BLaER1 treated with 17β-estradiol and CSF1 and Interleukin-3, amounts not matched to agents 10 nM and 100 nM (cell line): ENCODE data around the gene ALG11.

Experiments used
- H3K27ac ChIP-seq, 11 experiments: shearing (Covaris generic); formaldehyde crosslinking; 2 replicates each; pipeline ENCODE4 v1.8.1; 2022
- H3K27me3 ChIP-seq, 11 experiments: shearing (Covaris generic); formaldehyde crosslinking; 2 replicates each; pipeline ENCODE4 v1.8.1; 2022
- H3K36me3 ChIP-seq, 11 experiments: shearing (Covaris generic); formaldehyde crosslinking; 2 replicates each; pipeline ENCODE4 v1.8.1; 2022
- H3K4me1 ChIP-seq, 10 experiments: shearing (Covaris generic); formaldehyde crosslinking; 2 replicates each; pipeline ENCODE4 v1.8.1; 2022
- H3K4me2 ChIP-seq, 11 experiments: shearing (Covaris generic); formaldehyde crosslinking; 2 replicates each; pipeline ENCODE4 v1.8.1; 2022
- H3K4me3 ChIP-seq, 10 experiments: shearing (Covaris generic); formaldehyde crosslinking; 2 replicates each; pipeline ENCODE4 v1.8.1; 2022
- H3K9ac ChIP-seq, 11 experiments: shearing (Covaris generic); formaldehyde crosslinking; 2 replicates each; pipeline ENCODE4 v1.8.1; 2022
- H3K9me3 ChIP-seq, 11 experiments: shearing (Covaris generic); formaldehyde crosslinking; replicated peaks in 1 of 11; 2 replicates each; pipeline ENCODE4 v1.8.1; 2022
- H4K20me1 ChIP-seq, 11 experiments: shearing (Covaris generic); formaldehyde crosslinking; 2 replicates each; pipeline ENCODE4 v1.8.1; 2022
- Cebpa-rat ChIP-seq, 11 experiments: shearing (Covaris generic); IDR thresholded peaks; 2 replicates each; pipeline ENCODE4 v1.8.1; 2022

ALG11 gene

GRCh38 chr13:52004511-52005170, 7.6 kb upstream of the ALG11 start:
- Histone ChIP-seq H3K27me3 (peaks cover 7 to 18% (median 14%) of the 10 kb centered on the region in 11 experiments), H3K4me2 (no peak overlapping the region), H3K9me3 (no peaks in the 10 kb centered on the region), H3K4me3 (no peak overlapping the region), H3K27ac (no peak overlapping the region), H4K20me1 (no peaks in the 10 kb centered on the region), H3K36me3 (no peaks in the 10 kb centered on the region), H3K4me1 (no peaks in the 10 kb centered on the region), H3K9ac (no peak overlapping the region)
- TF ChIP-seq Cebpa-rat (IDR thresholded peaks at IDR 0.05): no peak

GRCh38 chr13:52005841-52006522, 6.2 kb upstream of the ALG11 start:
- no peak for TF ChIP-seq Cebpa-rat (IDR thresholded peaks at IDR 0.05)
- Histone ChIP-seq H3K4me1 (peaks cover 0 to 5% (median 2%) of the 10 kb centered on the region in 10 experiments; a peak in 10 of 20 replicates), H3K4me2 (no peak overlapping the region)

GRCh38 chr13:52006523-52007245, 5.5 kb upstream of the ALG11 start:
- Histone ChIP-seq H3K9ac (no peak overlapping the region), H3K27ac (no peak overlapping the region), H3K4me1 (peaks cover 0 to 8% (median 6%) of the 10 kb centered on the region in 10 experiments; a peak in 10 of 20 replicates), H3K9me3 (no peaks in the 10 kb centered on the region), H3K4me2 (no peak overlapping the region), H3K27me3 (peaks cover 27 to 38% (median 34%) of the 10 kb centered on the region in 11 experiments), H4K20me1 (peaks cover 0 to 8% (median 0%) of the 10 kb centered on the region in 11 experiments; a peak in 1 of 22 replicates), H3K36me3 (no peaks in the 10 kb centered on the region), H3K4me3 (no peak overlapping the region)
- no peak for TF ChIP-seq Cebpa-rat (IDR thresholded peaks at IDR 0.05)

More at GRCh38 chr13:52005841-52006522, 6.2 kb upstream of the ALG11 start:
- no peaks in the 10 kb centered on the region for H3K36me3 ChIP-seq
- H3K9ac ChIP-seq: no peak overlapping the region
- H3K4me3 ChIP-seq: no peak overlapping the region
- H3K9me3 ChIP-seq: no peaks in the 10 kb centered on the region
- peaks cover 0 to 4% (median 0%) of the 10 kb centered on the region in 11 experiments; a peak in 1 of 22 replicates for H4K20me1 ChIP-seq
- peaks cover 20 to 31% (median 27%) of the 10 kb centered on the region in 11 experiments for H3K27me3 ChIP-seq
- no peak overlapping the region for H3K27ac ChIP-seq

GRCh38 chr13:52009946-52010345, 2.3 kb upstream of the ALG11 start:
- no peak overlapping the region for H3K27ac ChIP-seq
- no peak for TF ChIP-seq Cebpa-rat (IDR thresholded peaks at IDR 0.05)
- no peak overlapping the region for H3K4me3 ChIP-seq
- no peak overlapping the region for H3K9ac ChIP-seq
- H3K9me3 ChIP-seq: peaks cover 0 to 1% (median 0%) of the 10 kb centered on the region in 11 experiments; a peak in 3 of 22 replicates
- H3K36me3 ChIP-seq: peaks cover 0 to 3% (median 1%) of the 10 kb centered on the region in 11 experiments; a peak in 10 of 22 replicates
- no peak overlapping the region for H3K4me2 ChIP-seq
- peaks cover 12 to 20% (median 17%) of the 10 kb centered on the region in 10 experiments for H3K4me1 ChIP-seq
- H3K27me3 ChIP-seq: peaks cover 28 to 41% (median 37%) of the 10 kb centered on the region in 11 experiments
- peaks cover 0 to 9% (median 0%) of the 10 kb centered on the region in 11 experiments; a peak in 3 of 22 replicates for H4K20me1 ChIP-seq

GRCh38 chr13:52010890-52011631, 1.1 kb upstream of the ALG11 start, which contains the start of gene ATP7B:
Gene ATP7B (minus strand): TSS chr13:52011450. CDS start chr13:52011337, 113 bp downstream.
- peaks cover 0 to 13% (median 10%) of the 10 kb centered on the region in 11 experiments; a peak in 12 of 22 replicates for H3K9me3 ChIP-seq
- peaks cover 3 to 14% (median 12%) of the 10 kb centered on the region in 11 experiments; a peak in 21 of 22 replicates for H3K36me3 ChIP-seq
- peak within 1 kb of the TSS; percentile 61 to 83 (median 76); a peak in 20 of 22 replicates for H3K27ac ChIP-seq
- peaks cover 28 to 41% (median 37%) of the 10 kb centered on the region in 11 experiments for H3K27me3 ChIP-seq
- peaks cover 0 to 11% (median 0%) of the 10 kb centered on the region in 11 experiments; a peak in 5 of 22 replicates for H4K20me1 ChIP-seq
- H3K4me2 ChIP-seq: peak within 1 kb of the TSS; percentile 87 to 100 (median 100)
- peak within 1 kb of the TSS; percentile 71 to 99 (median 92) for H3K4me3 ChIP-seq
- peaks cover 12 to 20% (median 17%) of the 10 kb centered on the region in 10 experiments for H3K4me1 ChIP-seq
- no peak for TF ChIP-seq Cebpa-rat (IDR thresholded peaks at IDR 0.05)
- peak within 1 kb of the TSS; percentile 74 to 88 (median 85) for H3K9ac ChIP-seq

- Histone ChIP-seq H3K4me1 (peaks cover 12 to 20% (median 17%) of the 10 kb centered on the region in 10 experiments), H3K9me3 (peaks cover 0 to 21% (median 12%) of the 10 kb centered on the region in 11 experiments; a peak in 14 of 22 replicates), H3K36me3 (peaks cover 10 to 28% (median 26%) of the 10 kb centered on the region in 11 experiments), H3K27me3 (peaks cover 28 to 41% (median 37%) of the 10 kb centered on the region in 11 experiments), H3K4me2 (peak overlapping the region; percentile 67 to 94 (median 83); a peak in 21 of 22 replicates), H4K20me1 (peaks cover 0 to 25% (median 6%) of the 10 kb centered on the region in 11 experiments; a peak in 10 of 22 replicates), H3K27ac (peak overlapping the region; percentile 61 to 83 (median 76)), H3K9ac (peak overlapping the region; percentile 74 to 88 (median 85)), H3K4me3 (peak overlapping the region; percentile 71 to 99 (median 92))
- TF ChIP-seq Cebpa-rat (IDR thresholded peaks at IDR 0.05): no peak
Measured at GRCh38 chr13:52012512-52012836, 276 bp downstream of the ALG11 start.

- H3K36me3 ChIP-seq: peaks cover 41 to 65% (median 62%) of the 10 kb centered on the region in 11 experiments
Measured at GRCh38 chr13:52016296-52016695, 4.1 kb downstream of the ALG11 start.

GRCh38 chr13:52020191-52020590, 8.0 kb downstream of the ALG11 start:
- TF ChIP-seq Cebpa-rat (IDR thresholded peaks at IDR 0.05): no peak
- no peak overlapping the region for H3K9ac ChIP-seq
- H3K4me3 ChIP-seq: no peak overlapping the region

More at GRCh38 chr13:52016296-52016695, 4.1 kb downstream of the ALG11 start:
- Histone ChIP-seq H3K4me3 (no peak overlapping the region), H3K9me3 (peaks cover 0 to 21% (median 12%) of the 10 kb centered on the region in 11 experiments; a peak in 14 of 22 replicates), H3K27me3 (peaks cover 5 to 7% (median 7%) of the 10 kb centered on the region in 11 experiments), H4K20me1 (peaks cover 2 to 46% (median 8%) of the 10 kb centered on the region in 11 experiments; a peak in 10 of 22 replicates), H3K4me1 (peaks cover 9 to 14% (median 12%) of the 10 kb centered on the region in 10 experiments), H3K27ac (no peak overlapping the region), H3K4me2 (no peak overlapping the region), H3K9ac (no peak overlapping the region)
- no peak for TF ChIP-seq Cebpa-rat (IDR thresholded peaks at IDR 0.05)

More at GRCh38 chr13:52020191-52020590, 8.0 kb downstream of the ALG11 start:
- Histone ChIP-seq H3K27ac (no peak overlapping the region), H3K36me3 (peaks cover 79 to 100% (median 96%) of the 10 kb centered on the region in 11 experiments), H4K20me1 (peaks cover 0 to 52% (median 12%) of the 10 kb centered on the region in 11 experiments; a peak in 10 of 22 replicates), H3K27me3 (no peaks in the 10 kb centered on the region), H3K4me1 (no peaks in the 10 kb centered on the region), H3K9me3 (peaks cover 0 to 18% (median 12%) of the 10 kb centered on the region in 11 experiments; a peak in 14 of 22 replicates), H3K4me2 (no peak overlapping the region)
